HG02588 (cell line): ENCODE data around the gene SYNPO.

Source experiments
- ATAC-seq: cut with Tn5 transposase; IDR thresholded peaks from one replicate; pipeline ENCODE4 v1.9.1; 2021; ENCODE audit warnings: mild to moderate bottlenecking, moderate library complexity; ENCODE audit not compliant: unreplicated experiment

SYNPO gene

DNA sequence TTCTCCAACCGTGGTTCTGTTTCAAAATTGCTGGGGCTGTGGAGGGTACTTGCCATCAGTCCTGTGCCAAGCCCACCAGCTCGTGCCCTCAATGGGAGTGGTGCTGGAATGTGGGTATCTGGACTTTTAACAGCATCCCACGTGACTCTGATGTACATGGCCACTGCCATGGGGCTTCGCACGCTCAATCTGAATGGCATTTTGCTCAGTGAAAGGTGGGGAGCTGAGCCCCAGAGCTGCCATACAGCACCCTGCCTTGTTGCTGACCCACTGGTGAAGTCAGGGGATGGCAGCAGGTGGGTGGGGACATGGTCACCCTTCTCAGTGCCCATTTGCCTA lies 16.6 kb upstream of the SYNPO start:
- ATAC-seq: no peak

DNA sequence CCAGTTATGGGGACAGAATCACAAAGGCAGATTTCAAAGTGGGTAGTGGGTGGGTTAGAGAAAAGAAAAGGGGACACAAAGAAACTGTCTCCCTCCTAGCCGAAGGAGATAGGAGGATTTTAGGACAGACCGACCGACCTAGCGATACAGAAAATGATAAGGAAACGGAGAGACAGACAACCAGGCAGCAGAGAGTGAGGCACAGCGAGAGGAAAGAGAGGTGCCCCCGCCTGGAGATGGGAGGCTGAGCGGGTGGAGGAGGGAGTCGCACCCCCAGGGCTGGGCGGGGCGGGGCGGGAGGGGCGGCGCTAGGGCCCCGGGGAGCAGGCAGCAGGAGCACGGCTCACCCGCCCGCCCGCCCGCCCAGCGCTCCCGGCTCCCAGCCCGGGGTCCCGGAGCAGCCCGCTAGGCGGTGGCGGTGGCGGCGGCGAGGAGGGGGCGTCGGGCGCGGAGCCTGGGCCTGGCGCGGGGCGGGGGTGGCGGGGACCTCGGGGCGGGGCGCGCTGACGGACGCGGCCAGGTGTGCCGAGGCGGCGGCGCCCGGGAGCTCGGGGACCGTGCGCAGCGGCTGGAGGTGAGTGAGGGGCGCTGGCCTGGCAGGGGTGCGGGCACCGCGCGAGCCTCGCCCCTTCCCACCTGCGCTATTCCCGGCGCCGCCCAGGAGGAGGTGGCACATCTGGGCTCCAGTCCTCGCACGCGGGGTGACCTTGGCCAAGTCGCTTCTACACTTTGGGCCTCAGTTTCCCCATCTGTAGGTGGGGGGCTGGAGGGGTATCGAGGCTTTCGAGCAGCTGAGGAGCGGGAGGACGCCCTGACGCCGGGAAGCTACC lies 15.9 kb upstream of the SYNPO start:
- ATAC-seq: no peak

DNA sequence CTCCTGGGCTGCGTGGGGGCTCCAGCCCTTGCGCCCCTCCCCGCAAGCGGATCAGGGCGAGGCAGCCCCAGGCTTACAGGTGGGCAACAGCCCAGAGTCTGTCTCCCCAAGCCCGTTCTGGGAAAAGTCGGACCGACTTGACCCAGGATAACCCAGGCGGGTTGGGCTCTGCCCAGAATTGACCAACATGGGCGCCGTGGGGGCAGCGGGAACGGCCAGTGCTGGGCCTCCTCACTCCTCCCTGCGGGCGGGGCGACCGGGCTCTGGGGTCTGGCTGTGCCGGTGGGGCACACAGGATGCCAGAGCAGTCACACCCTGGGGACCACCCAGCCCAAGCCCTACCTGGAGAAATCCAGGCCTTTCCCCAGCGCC lies 15.3 kb upstream of the SYNPO start:
- no peak for ATAC-seq

DNA sequence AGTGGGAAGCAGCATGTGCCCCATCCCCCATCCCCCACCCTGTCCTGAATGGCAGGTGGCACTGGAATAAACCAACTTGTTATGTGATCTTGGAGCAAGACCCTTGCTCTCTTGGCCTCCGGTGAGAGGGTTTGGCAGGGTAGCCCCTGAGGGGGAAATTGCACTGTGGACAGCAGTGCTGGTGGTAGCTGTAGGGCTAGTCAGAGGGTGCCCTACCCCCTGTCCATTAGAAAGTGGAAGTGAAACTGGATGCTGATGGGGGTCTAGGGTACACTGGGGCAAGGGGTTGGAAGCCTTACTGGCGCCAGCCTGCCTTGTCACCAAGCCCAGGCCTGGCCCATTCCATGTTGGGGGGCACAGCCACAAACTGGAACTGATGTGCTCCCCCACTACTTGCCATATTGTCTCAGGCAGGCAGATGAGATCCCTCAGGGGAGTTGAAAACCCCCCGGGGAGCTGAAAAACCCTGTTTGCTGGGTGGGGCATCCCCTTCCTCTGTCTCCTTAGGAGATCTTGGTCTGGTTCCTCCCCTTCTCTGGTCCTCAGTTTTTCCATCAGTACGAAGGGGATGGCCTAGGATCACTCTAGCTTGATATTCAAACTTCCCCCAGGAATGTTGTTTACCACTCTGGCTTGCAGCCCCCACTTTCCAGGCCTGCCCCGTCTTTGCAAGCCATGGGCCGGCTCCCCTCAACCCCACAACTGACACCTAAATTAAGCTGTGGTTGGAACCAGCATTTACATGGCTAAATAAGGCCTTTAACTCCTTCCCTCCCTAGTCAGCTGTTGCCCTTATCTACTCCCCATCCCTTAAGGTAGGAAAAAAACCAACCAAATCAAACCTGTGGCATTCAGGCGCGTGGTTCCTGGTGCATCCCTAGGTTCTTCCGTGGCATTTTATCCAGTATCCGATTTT lies 14.4 kb upstream of the SYNPO start:
- peak; percentile 44 for ATAC-seq

DNA sequence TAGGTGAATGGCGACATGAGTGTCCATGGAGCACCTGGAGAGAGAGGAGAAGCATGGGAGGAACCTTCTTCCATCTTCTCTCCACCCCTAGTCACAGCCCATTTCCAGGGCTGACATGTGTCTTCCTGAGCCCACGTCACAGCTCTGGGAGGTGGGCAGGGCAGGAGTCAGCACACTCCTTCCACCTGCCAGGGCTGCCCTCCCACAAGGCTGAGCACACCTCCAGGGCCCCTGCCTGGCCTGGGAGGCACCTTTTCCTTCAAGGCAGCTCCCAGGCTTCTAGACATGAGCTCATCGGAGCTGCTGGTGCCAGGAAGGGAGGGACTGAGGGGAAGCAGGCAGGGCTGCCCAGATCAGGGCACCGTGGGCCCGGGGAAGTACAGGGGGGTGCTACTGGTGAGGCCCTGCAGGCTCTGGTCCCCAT lies 13.6 kb upstream of the SYNPO start:
- no peak for ATAC-seq

DNA sequence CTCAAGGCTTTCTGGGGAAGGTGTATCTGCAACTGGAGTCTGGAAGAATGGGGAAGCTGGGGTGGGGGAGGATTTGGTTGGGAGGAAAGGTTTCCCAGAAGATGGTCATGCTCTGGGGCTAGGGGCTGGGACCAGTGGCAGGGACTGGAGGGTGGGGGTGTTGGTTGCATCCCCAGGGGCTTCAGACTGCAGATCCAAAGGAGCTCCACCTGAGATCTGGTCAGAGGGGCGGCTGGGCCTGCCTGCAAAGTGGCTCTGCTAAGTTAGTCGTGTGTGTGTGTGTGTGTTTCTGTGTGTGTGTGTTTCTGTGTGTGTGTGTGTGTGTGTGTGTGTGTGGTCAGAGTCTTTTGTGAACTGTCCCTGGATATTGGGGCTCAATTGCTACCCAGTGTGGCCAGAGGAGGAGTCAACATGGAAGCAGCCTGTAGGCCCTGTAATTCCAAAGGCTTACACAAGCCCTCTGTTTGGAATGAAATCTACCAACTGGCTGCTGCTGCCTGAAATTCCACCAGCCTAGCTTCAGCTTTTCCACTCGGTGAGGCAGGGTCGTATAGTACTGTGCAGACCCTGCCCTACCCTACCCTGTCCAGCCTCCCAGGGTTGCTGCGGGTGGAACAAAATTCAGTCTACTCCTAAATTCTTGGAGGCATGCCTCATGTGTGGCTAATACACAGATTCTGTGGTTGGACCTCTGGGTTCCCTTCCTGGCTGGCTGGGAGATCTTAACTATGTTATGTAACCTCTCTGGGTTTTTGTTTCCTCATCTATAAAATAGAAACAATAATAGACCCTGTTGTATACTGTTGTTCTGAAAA lies 12.5 kb upstream of the SYNPO start:
- ATAC-seq: no peak

DNA sequence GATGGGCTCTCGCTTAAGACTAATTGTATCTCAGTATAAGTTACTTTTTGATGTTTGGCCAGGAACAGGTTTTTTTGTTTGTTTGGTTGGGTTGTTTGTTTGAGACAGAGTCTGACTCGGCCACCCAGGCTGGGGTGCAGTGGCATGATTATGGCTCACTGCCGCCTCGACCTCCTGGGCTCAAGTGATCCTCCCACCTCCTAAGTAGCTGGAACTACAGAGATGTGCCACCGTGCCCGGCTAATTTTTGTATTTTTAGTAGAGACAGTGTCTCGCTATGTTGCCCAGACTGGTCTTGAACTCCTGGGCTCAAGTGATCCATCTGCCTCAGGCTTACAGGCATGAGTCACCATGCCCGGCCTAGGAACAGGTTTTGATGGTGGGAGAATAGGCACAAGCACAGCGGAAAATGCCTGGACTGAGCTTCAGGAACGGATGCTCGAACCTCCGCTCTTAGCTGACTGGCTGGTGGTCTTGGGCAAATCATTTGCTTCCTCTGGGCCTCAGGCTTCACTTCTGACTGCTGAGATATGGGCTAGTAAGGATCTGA lies 11.4 kb upstream of the SYNPO start:
- no peak for ATAC-seq

DNA sequence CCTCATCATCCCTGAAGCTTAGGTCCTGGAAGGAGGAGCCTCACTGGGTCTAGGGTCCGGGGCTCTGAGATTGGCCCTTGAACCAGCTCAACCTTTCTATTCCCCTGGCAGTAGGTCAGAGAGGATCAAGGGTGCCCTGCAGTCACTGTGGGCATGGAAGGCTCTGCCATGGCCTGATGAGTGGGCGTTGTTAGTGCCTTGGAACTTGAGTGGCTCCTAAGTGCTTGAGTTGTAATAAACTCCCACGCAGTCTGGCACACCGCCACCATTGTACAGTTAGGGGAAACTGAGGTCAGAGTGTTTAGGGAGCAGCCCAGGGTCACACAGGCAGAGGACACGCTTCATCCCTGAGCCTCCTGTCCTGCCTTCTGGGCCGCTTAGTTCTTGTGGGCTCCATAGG lies 10.4 kb upstream of the SYNPO start:
- no peak for ATAC-seq

DNA sequence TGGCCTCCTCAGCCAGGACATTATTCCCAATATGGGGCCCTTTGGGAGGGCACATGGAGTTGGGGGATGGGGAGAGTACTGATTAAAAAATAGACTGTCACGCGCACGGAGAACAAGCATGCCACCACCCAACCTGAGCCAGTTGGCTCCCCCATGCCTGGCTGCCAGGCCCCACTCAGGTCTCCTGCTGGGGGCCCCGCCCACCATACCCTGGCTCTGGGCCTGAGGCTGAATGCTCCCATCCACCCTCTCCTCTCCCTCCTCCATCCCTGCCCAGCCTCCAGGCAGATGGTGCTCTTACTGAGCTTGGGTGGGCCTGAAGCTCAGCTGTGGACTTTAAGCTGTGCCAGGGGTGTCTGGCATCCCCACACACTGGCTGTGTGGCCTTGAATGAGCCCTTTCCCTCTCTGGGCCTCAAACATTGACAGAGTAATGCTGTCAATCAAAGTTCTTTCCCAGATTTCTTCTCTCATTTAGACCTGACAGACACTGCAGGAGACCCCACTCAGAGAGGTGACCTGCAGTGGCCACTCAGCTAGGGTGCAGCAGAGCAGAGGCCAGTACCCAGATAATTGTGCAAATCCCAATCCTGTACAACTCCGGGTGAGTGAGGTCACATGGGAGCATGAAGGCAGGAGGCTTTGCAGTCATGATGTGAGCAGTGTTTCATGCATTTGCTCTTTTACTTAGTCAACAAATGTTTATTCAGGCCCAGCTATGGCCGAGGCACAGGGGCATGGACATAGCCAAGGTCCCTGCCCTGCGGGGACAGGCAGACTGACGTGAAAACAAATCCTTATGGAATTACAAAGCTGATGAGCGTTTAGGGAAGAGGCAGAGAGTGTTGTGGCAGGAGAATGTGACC lies 9.8 kb upstream of the SYNPO start:
- no peak for ATAC-seq

DNA sequence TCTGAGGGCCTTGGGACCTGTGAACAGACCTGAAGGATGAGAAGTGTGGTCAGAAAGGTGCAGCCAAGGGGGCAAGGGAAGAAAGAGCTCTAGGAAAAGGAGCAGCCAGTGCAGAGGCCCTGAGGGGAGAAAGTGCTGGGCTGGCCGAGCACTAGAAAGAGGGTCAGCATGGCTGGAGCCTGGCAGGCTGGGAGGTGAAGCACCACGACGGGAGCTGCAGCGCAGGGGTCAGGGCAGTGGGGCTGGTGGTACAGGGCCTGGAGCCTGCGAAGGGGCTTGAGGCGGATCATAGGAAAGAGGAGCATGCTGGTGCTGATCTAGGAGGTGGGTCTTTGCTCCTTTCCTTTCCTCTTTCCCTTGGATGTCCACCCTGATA lies 9.1 kb upstream of the SYNPO start:
- no peak for ATAC-seq

DNA sequence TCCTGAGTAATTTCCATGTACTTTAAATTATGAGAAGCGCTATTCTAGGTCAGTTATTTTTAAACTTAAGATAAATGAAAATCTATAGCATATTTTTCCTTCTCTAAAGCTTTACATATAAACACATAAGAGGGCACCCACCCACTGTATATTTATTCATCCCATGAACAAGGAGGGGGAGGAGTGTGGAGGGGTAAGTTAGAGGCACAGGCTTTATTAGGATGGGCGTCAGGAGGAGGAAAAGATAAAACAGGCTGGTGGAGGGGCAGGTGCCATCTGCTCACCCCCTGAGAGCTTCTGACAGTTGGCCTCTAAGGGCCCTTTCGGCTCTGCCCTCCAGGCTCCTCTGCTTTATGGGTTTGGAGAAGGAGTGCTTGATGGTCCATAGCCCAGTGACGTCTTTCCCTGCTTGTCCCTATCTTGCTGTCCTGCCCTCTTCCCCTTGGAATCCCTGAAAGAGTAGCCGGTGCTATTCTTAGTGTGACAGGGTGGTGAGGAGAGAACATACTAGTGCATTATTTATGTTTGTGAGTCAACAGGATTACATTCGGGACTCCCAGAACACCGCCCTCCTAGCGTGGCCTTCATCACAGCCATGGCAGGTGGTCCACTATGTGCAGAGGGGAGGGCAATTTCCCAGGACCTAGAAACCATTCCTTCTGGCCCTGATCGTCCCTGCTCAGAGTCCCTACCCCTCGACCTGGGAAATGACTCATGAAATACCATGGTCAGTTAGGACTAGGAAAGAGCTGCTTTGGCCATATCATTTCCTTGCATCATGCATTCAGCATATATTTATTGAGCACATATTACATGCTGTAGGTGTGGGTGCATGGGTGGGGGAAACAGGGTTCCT lies 7.9 kb upstream of the SYNPO start:
- no peak for ATAC-seq

DNA sequence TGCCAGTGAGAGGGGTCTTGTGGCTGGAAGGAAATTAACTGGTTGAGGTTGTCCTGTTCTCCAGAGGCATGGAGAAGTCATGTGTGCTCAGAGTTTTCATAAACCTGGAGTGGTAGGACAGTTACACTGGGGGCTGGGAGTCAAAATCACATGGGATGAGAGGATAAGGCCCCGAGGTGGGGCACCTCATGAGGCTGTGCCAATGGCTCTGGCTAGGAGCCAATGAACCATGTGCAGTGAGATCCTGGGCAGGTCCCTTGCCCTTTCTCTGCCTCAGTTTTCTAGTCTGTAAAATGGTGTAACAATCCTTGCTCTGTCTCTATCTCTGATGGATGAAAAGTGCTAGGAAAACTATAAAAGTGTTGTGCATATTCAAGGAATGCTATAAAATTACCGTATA lies 7.0 kb upstream of the SYNPO start:
- no peak for ATAC-seq

DNA sequence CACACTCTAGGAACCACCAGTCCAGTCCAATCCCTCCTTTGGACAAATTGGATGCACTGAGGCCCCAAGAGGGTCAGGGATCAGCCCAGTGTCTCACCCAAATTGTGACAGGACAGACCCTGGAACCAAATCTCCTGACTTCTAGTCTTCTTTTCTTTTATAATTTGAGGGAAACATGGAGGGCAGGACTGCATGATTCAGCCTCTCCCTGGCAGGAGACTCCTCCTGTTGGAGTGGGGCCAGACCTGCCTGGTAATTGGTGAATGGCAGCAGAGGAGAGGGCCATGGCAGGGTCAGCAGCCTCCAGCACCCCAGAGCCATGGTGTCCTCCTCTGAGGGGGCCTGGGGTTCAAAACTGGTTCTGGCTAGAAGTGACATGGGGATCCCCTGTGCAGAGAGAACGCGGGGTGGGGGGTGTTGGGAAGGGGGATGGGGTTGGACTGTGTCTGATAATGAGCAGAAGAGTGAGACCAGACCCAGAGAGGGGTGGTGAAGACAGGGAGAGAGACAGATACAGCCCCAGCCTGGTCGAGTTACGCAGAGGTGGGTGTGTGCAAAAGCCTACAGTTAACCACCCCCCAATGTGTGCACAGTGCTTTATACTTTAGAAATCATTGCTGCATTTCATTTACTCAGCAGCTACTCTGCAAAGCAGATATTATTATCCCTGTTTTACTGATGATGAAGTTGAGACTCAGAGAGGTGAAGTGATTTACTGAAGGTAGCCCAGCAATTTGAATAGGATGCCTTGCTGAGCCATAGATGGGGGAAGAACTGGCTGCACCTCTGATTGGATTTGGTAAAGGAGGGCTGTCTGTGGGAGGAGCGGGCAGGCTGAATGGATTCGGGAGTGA lies 3.8 kb upstream of the SYNPO start:
- no peak for ATAC-seq

DNA sequence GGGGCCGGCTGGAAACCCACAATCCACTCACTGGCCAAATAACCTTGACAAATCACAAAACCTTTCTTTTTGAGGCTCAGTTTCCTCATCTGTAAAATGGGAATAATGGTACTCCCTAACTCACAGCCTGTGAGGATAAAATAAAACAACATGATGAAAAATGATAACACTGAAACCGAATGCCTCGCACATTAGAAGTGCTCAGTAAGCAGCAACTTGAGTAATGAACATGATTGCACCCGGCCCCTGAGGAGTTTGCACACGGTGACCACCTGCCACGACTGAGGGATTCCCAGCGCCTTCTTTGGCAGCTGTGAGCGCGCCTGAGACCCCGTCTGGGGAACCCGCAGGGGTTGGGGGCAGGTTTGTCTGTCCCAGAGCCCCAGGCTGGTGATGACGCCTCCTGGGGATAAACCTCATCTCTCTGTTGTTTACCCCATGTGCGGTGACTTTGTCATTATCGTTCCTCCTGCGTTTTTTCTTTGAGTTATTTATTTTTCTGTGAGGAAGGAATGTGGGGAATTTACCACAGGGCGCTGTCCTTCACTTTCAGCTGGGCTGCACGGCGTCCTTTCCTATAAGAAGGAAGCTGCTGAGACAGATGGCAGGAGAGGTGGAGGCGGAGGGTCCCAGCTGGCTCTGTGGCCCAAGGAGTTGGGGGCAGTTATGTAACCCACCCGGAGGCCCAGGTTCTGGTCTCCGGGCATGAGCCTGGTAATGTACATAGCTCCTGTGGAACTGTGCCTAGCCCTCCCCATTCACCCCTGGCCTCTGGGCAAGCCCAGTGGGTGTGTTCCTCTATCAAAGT lies 3.0 kb upstream of the SYNPO start:
- no peak for ATAC-seq

DNA sequence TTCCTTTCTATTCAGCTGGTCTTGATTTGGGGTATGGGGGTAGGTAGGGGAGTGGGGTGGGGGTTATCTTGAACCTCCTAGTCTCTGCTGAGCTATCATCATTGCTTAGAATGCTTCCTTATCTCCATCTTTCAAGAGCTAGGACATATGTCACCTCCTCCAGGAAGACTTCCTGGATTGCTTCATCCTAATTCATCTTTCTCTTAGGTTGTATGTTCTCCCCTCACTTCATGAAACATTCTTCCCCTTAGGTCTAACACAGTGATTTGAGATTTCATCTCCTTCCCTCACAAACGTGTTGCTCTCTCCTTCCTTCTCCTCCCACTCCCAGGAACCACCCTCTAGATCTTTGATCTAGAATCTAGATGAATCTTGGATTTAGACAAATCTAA lies 2.4 kb upstream of the SYNPO start:
- ATAC-seq: no peak

DNA sequence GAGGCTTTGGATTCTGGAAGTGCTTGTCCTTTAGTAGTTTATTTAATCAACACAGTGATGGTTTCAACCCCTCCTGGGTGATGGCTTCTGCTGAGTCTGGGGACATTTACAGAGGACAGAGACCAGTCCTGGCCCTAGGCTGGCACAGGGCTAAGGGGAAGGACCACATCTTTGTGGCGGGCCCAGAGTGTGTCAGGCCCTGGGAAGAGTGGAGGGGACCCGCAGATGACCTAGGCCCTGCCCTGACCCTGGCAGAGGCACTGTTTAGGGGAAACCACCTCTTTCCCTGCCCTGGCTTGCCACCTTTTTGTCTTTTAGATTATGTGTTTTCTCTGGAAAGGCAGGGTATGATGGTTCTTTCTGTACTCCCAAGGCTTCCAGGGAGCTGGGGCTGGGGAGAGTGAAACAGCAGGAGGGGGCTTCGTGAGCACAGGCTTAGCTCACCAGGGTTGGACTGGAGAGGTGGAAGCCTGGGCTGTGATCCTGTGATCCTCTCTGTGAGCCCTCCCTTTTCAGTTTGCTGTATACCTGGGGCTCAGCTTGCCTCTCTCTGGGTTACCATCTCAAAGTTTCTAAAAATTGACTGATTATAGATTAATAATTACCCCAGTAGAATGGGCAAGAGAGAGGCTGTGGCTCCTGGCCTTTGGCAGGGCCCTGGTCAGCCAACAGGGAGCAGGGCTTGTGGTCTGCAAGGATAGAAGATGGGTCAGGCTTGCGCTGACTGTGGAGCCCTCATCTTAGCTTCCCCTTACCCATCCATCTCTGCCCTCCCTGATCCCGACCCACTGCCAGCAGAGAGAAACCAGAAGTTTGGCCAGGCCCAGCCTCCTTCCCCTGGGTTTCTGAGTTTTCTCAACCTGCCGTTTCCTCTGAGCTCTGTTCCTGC lies 1.7 kb upstream of the SYNPO start:
- no peak for ATAC-seq

DNA sequence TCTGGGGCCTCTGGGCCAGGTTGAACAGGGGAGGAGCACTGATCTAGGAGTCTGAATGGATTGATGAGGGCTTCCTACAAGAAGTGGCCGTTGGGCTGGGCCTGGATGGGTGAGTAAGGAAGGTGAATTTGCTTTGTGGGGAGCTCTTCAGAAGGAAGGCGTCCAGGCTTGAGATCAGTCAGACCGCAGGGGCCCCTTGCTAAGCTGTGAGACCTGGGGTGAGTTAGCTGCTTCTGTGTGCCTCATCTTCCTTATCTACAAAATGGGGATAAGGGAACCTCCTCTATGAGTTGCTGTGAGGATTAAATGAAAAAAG lies 1.1 kb upstream of the SYNPO start:
- no peak for ATAC-seq
